ENCODE measurements around the gene ULBP1.

GRCh38 chr6:149967591-149967990 is 3.8 kb downstream of the ULBP1 start:
- no peak for TF ChIP-seq POLR2AphosphoS5 (IDR thresholded peaks at IDR 0.05; ENCODE audit: borderline replicate concordance, low read depth, low read length)
- no peak for TF ChIP-seq EZH2 (IDR thresholded peaks at IDR 0.05)
- no peak for TF ChIP-seq FOXP2 (optimal IDR thresholded peaks at IDR 0.05; ENCODE audit: control extremely low read depth, extremely low read length, insufficient read depth)

Measured in SK-N-MC (cell line).